Panc1 (cell line): ENCODE data around the gene NTN5. TPM values are rescaled to one million over a fixed set of nuclear protein-coding genes. Genes with fewer than 3 reads are reported as not detected.

Experiments used
- ATAC-seq: fragments of 200-7000 bp; cut with Tn5 transposase; 2 replicates; pipeline ENCODE4 v1.9.1; 2020; ENCODE audit warnings: mild to moderate bottlenecking, moderate library complexity
- BruUV-seq: library from RNA; stranded (reverse); fragments of 400-500 nt; replicated peaks from 2 replicates; lab custom pipeline; 2021; lab: Mats Ljungman, UMichigan
- CTCF ChIA-PET: fragments of 300-600 bp; sonication (Branson Sonifier 250); formaldehyde crosslinking; loops from one replicate; lab custom pipeline; 2022; ENCODE audit warnings: antibody characterized with exemption; lab: Charles Lee
- POLR2A ChIA-PET: fragments of 300-600 bp; sonication (Branson Sonifier 250); formaldehyde crosslinking; loops from one replicate; lab custom pipeline; 2022; ENCODE audit warnings: antibody characterized with exemption; lab: Charles Lee
- DNase-seq: peaks from one replicate; pipeline ENCODE4 v3.0.0-alpha.2; 2010; ENCODE audit warnings: low read depth, low spot score
- H3K27ac ChIP-seq: 2 replicates; pipeline ENCODE4 v1.5.1; 2011; ENCODE audit warnings: mild to moderate bottlenecking, low read length, inconsistent platforms
- H3K27me3 ChIP-seq: fragments of 200-500 bp; sonication (Bioruptor generic); 2 replicates; pipeline ENCODE4 v1.6.0; 2014; ENCODE audit warnings: low read length, inconsistent platforms; ENCODE audit not compliant: control insufficient read depth, insufficient read depth
- H3K36me3 ChIP-seq: fragments of 200-500 bp; sonication (Bioruptor generic); 2 replicates; pipeline ENCODE4 v1.5.1; 2014; ENCODE audit warnings: inconsistent platforms, mild to moderate bottlenecking, low read length, moderate library complexity; ENCODE audit not compliant: control insufficient read depth, insufficient read depth
- H3K4me1 ChIP-seq: 2 replicates; pipeline ENCODE4 v1.5.1; 2011; ENCODE audit warnings: inconsistent platforms, mild to moderate bottlenecking, low read length, moderate library complexity; ENCODE audit not compliant: control insufficient read depth, insufficient read depth
- H3K4me3 ChIP-seq, 2 experiments: 2 replicates each; pipeline ENCODE4 v1.5.1; 2011 to 2012; ENCODE audit warnings: low read depth in 2 of 2, low read length in 2 of 2, mild to moderate bottlenecking in 2 of 2, inconsistent platforms in 1 of 2, moderate library complexity in 1 of 2
- H3K9me3 ChIP-seq: fragments of 200-500 bp; sonication (Bioruptor generic); 2 replicates; pipeline ENCODE4 v1.5.1; 2014; ENCODE audit warnings: low read depth, mild to moderate bottlenecking, inconsistent platforms, low read length, moderate library complexity; ENCODE audit not compliant: control insufficient read depth, insufficient read depth
- POLR2AphosphoS5 ChIP-seq: IDR thresholded peaks from 2 replicates; pipeline ENCODE4 v1.6.1; 2012; ENCODE audit warnings: mild to moderate bottlenecking, low read depth, low read length, moderate library complexity
- REST ChIP-seq, 2 experiments: IDR thresholded peaks; 2 replicates each; pipeline ENCODE4 v1.6.1; 2011 to 2012; ENCODE audit warnings: low read depth in 2 of 2, control low read depth in 1 of 2, low read length in 1 of 2, mild to moderate bottlenecking in 1 of 2, moderate library complexity in 1 of 2; ENCODE audit not compliant: insufficient read depth in 1 of 2
- SIN3A ChIP-seq: IDR thresholded peaks from 2 replicates; pipeline ENCODE4 v1.6.1; 2012; ENCODE audit warnings: low read depth, mild to moderate bottlenecking, low read length, moderate library complexity, borderline replicate concordance; ENCODE audit not compliant: insufficient read depth
- TCF7L2 ChIP-seq: IDR thresholded peaks from 2 replicates; pipeline ENCODE4 v1.6.1; 2011; ENCODE audit warnings: mild to moderate bottlenecking, low read depth, low read length, inconsistent platforms
- in situ Hi-C: cut with HindIII; loops from 2 replicates; pipeline ENCODE4 v1.10.0; 2016; ENCODE audit warnings: low sequenced_read_pairs, low pct_unique_long_range_greater_than_20kb
- intact Hi-C: fragments of 100-400 bp; cut with micrococcal nuclease; formaldehyde crosslinking; loops from one replicate; pipeline ENCODE4 v1.10.0; 2022; ENCODE audit not compliant: unreplicated experiment
- total RNA-seq: library from RNA; stranded (reverse); gene quantifications from one replicate; pipeline ENCODE4 v1.2.1, GENCODE V29; 2021; ENCODE audit not compliant: unreplicated experiment
- TF ChIP-seq, protein P1 (sequence below): fragments of 450-650 bp; IDR thresholded peaks from 2 replicates; pipeline ENCODE4 v1.5.1; 2017; ENCODE audit warnings: mild to moderate bottlenecking

The NTN5 gene
- total RNA-seq, 1 experiment from 2014 or later = 0.23 TPM

- ChIA-PET POLR2A (no interaction called here), CTCF (no interaction called here)
- no TSS peak for BruUV-seq
- no peak for TF ChIP-seq POLR2AphosphoS5
- Histone ChIP-seq H3K27ac (no peak overlapping the region), H3K9me3 (no peaks in the 10 kb centered on the region), H3K4me1 (peaks cover 3% of the 10 kb centered on the region; the same call in 1 of the 2 replicates), H3K36me3 (no peaks in the 10 kb centered on the region), H3K27me3 (no peaks in the 10 kb centered on the region), H3K4me3 (no peak overlapping the region)
- DNase-seq (no peak), ATAC-seq (peak; percentile 72; the same call in 1 of the 2 replicates)
- in situ Hi-C loops = no loop called here
- intact Hi-C loops = no loop called here
These were observed 25.2 kb upstream of the NTN5 start for GRCh38 chr19:48698046-48698445.

- no peaks in the 10 kb centered on the region for H3K36me3 ChIP-seq
- H3K4me1 ChIP-seq = peaks cover 3% of the 10 kb centered on the region; the same call in 1 of the 2 replicates
- no peaks in the 10 kb centered on the region for H3K27me3 ChIP-seq
- in situ Hi-C loops (no loop called here), intact Hi-C loops (no loop called here)
- ChIA-PET POLR2A (no interaction called here), CTCF (no interaction called here)
- BruUV-seq = no TSS peak
- no peak overlapping the region; the same call in 1 of the 2 replicates for H3K27ac ChIP-seq
- TF ChIP-seq SIN3A (no peak), POLR2AphosphoS5 (no peak), REST (IDR thresholded peaks at IDR 0.05; ENCODE audit: insufficient read depth in 1 of 2, low read depth in 2 of 2, low read length in 1 of 2) (no peak), TCF7L2 (no peak)
- TF ChIP-seq, protein P1, sequence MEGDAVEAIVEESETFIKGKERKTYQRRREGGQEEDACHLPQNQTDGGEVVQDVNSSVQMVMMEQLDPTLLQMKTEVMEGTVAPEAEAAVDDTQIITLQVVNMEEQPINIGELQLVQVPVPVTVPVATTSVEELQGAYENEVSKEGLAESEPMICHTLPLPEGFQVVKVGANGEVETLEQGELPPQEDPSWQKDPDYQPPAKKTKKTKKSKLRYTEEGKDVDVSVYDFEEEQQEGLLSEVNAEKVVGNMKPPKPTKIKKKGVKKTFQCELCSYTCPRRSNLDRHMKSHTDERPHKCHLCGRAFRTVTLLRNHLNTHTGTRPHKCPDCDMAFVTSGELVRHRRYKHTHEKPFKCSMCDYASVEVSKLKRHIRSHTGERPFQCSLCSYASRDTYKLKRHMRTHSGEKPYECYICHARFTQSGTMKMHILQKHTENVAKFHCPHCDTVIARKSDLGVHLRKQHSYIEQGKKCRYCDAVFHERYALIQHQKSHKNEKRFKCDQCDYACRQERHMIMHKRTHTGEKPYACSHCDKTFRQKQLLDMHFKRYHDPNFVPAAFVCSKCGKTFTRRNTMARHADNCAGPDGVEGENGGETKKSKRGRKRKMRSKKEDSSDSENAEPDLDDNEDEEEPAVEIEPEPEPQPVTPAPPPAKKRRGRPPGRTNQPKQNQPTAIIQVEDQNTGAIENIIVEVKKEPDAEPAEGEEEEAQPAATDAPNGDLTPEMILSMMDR = no peak
- DNase-seq (no peak), ATAC-seq (peak; percentile 42; the same call in 1 of the 2 replicates)
- H3K4me3 ChIP-seq = peak overlapping the region; percentile 3 to 32
- H3K9me3 ChIP-seq = no peaks in the 10 kb centered on the region
These were observed 23.7 kb upstream of the NTN5 start for GRCh38 chr19:48696353-48697010.

GRCh38 chr19:48695743-48696352, 23.0 kb upstream of the NTN5 start, which contains the start of gene FUT2:
FUT2 (plus strand) TSS chr19:48695971; CDS start chr19:48702957, 6,986 bp downstream.
- Histone ChIP-seq H3K27ac (no peak within 1 kb of the TSS; the same call in 1 of the 2 replicates), H3K9me3 (no peaks in the 10 kb centered on the region), H3K36me3 (no peaks in the 10 kb centered on the region), H3K27me3 (no peaks in the 10 kb centered on the region), H3K4me3 (peak within 1 kb of the TSS; percentile 3 to 32), H3K4me1 (peaks cover 3% of the 10 kb centered on the region; the same call in 1 of the 2 replicates)
- TF ChIP-seq REST (IDR thresholded peaks at IDR 0.05; ENCODE audit: insufficient read depth in 1 of 2, low read depth in 2 of 2, low read length in 1 of 2) = no peak
- TF ChIP-seq SIN3A = no peak
- no peak for TF ChIP-seq POLR2AphosphoS5
- TF ChIP-seq, protein P1 = no peak
- CTCF ChIA-PET = no interaction called here
- ATAC-seq (no peak), DNase-seq (no peak)
- intact Hi-C loops (no loop called here), in situ Hi-C loops (no loop called here)
- BruUV-seq = no TSS peak
- POLR2A ChIA-PET = no interaction called here
